ENCODE data around the gene SLC22A16. TPM values are rescaled to one million over a fixed set of nuclear protein-coding genes. Genes with fewer than 3 reads are reported as not detected.

SLC22A16 gene
- total RNA-seq, 2 experiments from 2014 or later, result not detected

DNA sequence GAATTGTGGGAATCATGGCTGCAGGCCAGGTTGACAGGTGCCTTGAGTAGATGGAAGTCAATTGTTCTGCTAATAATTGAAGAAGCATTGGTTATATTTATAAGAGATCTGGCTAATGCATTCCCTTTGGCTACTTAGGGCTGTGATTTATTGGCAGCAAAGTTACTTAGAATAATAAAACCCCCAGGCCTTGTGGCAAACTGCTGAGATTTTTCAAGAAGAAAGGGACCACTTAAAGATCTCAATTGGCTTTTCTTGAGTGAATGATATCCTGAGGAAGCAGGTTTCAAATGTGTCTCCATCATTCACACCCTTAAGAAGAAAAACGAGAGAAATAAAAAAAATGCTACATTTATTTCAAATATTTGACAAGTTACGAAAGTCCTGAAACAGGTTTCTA lies 88.4 kb downstream of the SLC22A16 start:
- Mint-ChIP-seq H3K4me1 (ENCODE audit: low read depth) (peaks cover 6% of the 10 kb centered on the region), H3K27ac (no peak overlapping the region), H3K4me3 (no peak overlapping the region), H3K36me3 (ENCODE audit: low read depth) (no peaks in the 10 kb centered on the region), H3K27me3 (ENCODE audit: low read depth) (no peaks in the 10 kb centered on the region), H3K9me3 (no peaks in the 10 kb centered on the region)
- intact Hi-C loops (cut with micrococcal nuclease), result no loop called here
- DNase-seq, result no peak
- CTCF ChIA-PET, result interaction anchor here (6.2 kb wide), 1 partner anchor 348 kb away, joined by 74 read pairs; no protein-coding TSS in a partner anchor

- intact Hi-C loops (cut with micrococcal nuclease), result no loop called here
- Mint-ChIP-seq H3K27me3 (ENCODE audit: low read depth) (peaks cover 3% of the 10 kb centered on the region), H3K36me3 (ENCODE audit: low read depth) (no peaks in the 10 kb centered on the region), H3K9me3 (peaks cover 2% of the 10 kb centered on the region), H3K27ac (no peak overlapping the region), H3K4me3 (no peak overlapping the region), H3K4me1 (ENCODE audit: low read depth) (peaks cover 3% of the 10 kb centered on the region)
- DNase-seq, result no peak
- CTCF ChIA-PET, result interaction anchor here (0.6 to 1.6 kb wide), 4 partner anchors 91 to 858 kb away, joined by 3 to 5 read pairs (median 4); no protein-coding TSS in a partner anchor
Measured at GRCh38 chr6:110385458-110385863, 91.0 kb downstream of the SLC22A16 start.

GRCh38 chr6:110378552-110378951 lies 97.9 kb downstream of the SLC22A16 start:
- CTCF ChIA-PET, result no interaction called here
- intact Hi-C loops (cut with micrococcal nuclease), result no loop called here
- H3K9me3 Mint-ChIP-seq, result peaks cover 2% of the 10 kb centered on the region
- no peak overlapping the region for H3K4me3 Mint-ChIP-seq
- no peaks in the 10 kb centered on the region for H3K36me3 Mint-ChIP-seq (ENCODE audit: low read depth)
- H3K4me1 Mint-ChIP-seq (ENCODE audit: low read depth), result no peaks in the 10 kb centered on the region
- DNase-seq, result no peak
- no peak overlapping the region for H3K27ac Mint-ChIP-seq
- H3K27me3 Mint-ChIP-seq (ENCODE audit: low read depth), result peaks cover 3% of the 10 kb centered on the region

Other genes starting within 250 kb of the SLC22A16 start
- not detected for gene METTL24, start 118.3 kb downstream of the SLC22A16 start, total RNA-seq
- not detected for gene DDO, start 61.0 kb downstream of the SLC22A16 start, total RNA-seq

All from activated naive CD4-positive, alpha-beta T cell treated with anti-CD3 and anti-CD28 coated beads for 36 hours (primary cell).